Gastroesophageal sphincter (tissue), 3 donors: Measurements from ENCODE around the gene PTPRN2.

ENCODE experiments used
- EP300 ChIP-seq: sonication (generic); formaldehyde crosslinking; IDR thresholded peaks from one replicate; pipeline ENCODE4 v1.6.1; 2017; ENCODE audit warnings: antibody characterized with exemption, mild to moderate bottlenecking
- POLR2A ChIP-seq, 2 donors: fragments of 450-650 bp; IDR thresholded peaks; one replicate each; pipeline ENCODE4 v1.6.1; 2017; ENCODE audit warnings: antibody characterized with exemption in 2 of 2, mild to moderate bottlenecking in 2 of 2, moderate library complexity in 1 of 2
- POLR2AphosphoS5 ChIP-seq: sonication (generic); formaldehyde crosslinking; IDR thresholded peaks from one replicate; pipeline ENCODE4 v1.6.1; 2017; ENCODE audit warnings: antibody characterized with exemption
- TF ChIP-seq, protein P1 (sequence below), 4 experiments: fragments of 200-600 bp in 2 of 4; fragments of 450-650 bp in 2 of 4; sonication (generic) in 1 of 4; IDR thresholded peaks; one replicate each; pipeline ENCODE4 v1.5.1; 2017 to 2019; ENCODE audit warnings: antibody characterized with exemption in 4 of 4, mild to moderate bottlenecking in 2 of 4, moderate library complexity in 2 of 4

DNA sequence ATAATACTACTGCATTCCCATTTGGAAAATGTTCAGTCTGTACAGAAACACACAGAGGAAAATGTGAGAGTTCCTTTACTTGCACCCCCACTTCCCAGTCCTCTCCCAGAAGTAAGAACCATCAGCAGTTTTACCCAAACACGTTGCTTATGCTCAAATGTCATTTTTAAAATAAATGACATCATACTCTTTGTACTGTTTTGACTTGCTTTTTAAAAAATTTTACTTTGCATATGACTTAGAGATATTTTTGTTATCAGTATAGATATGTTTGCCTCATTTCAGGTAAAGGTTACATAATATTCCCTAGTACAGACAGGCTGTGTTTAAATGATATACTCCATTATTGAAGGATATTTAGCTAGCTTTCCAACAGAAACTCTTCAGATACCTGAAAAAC is 13.5 kb upstream of the PTPRN2 start:
- TF ChIP-seq, protein P1, sequence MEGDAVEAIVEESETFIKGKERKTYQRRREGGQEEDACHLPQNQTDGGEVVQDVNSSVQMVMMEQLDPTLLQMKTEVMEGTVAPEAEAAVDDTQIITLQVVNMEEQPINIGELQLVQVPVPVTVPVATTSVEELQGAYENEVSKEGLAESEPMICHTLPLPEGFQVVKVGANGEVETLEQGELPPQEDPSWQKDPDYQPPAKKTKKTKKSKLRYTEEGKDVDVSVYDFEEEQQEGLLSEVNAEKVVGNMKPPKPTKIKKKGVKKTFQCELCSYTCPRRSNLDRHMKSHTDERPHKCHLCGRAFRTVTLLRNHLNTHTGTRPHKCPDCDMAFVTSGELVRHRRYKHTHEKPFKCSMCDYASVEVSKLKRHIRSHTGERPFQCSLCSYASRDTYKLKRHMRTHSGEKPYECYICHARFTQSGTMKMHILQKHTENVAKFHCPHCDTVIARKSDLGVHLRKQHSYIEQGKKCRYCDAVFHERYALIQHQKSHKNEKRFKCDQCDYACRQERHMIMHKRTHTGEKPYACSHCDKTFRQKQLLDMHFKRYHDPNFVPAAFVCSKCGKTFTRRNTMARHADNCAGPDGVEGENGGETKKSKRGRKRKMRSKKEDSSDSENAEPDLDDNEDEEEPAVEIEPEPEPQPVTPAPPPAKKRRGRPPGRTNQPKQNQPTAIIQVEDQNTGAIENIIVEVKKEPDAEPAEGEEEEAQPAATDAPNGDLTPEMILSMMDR (IDR thresholded peaks at IDR 0.05), result no peak
- no peak for TF ChIP-seq POLR2A (IDR thresholded peaks at IDR 0.05)
- no peak for TF ChIP-seq EP300
- TF ChIP-seq POLR2AphosphoS5, result no peak
